Upper lobe of left lung (tissue), 4 donors: ENCODE results near the gene ANKRD52.

Experiments
- EP300 ChIP-seq, 4 donors: sonication (generic); formaldehyde crosslinking; IDR thresholded peaks; one replicate each; pipeline ENCODE4 v1.5.1; 2017; ENCODE audit warnings: antibody characterized with exemption in 4 of 4, control low read depth in 2 of 4
- POLR2A ChIP-seq, 4 donors: fragments of 450-650 bp; IDR thresholded peaks; one replicate each; pipeline ENCODE4 v1.5.1; 2016 to 2017; ENCODE audit warnings: antibody characterized with exemption in 4 of 4, mild to moderate bottlenecking in 2 of 4
- POLR2AphosphoS5 ChIP-seq, 2 donors: sonication (generic); formaldehyde crosslinking; IDR thresholded peaks; one replicate each; pipeline ENCODE4 v1.5.1; 2017; ENCODE audit warnings: antibody characterized with exemption in 2 of 2
- TF ChIP-seq, protein P1 (sequence below), 6 experiments: fragments of 450-650 bp in 4 of 6; fragments of 200-600 bp in 2 of 6; sonication (generic) in 2 of 6; IDR thresholded peaks; one replicate each; pipeline ENCODE4 v1.5.1; 2016 to 2019; ENCODE audit warnings: antibody characterized with exemption in 6 of 6

DNA sequence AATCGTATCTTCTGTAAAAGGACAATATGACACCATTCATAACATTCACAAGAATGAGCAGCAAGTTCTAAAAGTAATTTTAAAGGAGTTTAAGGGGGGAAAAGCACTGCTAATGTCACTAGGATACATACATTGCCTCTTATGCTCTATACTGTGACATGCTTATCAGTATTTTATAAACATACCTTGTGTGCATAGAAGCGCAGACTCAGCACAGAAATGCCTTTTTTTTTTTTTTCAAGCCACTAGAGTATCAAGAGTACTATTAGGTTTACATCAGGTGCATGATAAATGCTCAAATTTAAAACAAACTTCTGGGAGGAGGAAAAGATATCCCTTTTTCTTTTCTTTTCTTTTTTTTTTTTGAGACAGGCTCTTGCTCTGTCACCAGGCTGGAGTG is 55.3 kb downstream of the ANKRD52 start:
- TF ChIP-seq, protein P1, sequence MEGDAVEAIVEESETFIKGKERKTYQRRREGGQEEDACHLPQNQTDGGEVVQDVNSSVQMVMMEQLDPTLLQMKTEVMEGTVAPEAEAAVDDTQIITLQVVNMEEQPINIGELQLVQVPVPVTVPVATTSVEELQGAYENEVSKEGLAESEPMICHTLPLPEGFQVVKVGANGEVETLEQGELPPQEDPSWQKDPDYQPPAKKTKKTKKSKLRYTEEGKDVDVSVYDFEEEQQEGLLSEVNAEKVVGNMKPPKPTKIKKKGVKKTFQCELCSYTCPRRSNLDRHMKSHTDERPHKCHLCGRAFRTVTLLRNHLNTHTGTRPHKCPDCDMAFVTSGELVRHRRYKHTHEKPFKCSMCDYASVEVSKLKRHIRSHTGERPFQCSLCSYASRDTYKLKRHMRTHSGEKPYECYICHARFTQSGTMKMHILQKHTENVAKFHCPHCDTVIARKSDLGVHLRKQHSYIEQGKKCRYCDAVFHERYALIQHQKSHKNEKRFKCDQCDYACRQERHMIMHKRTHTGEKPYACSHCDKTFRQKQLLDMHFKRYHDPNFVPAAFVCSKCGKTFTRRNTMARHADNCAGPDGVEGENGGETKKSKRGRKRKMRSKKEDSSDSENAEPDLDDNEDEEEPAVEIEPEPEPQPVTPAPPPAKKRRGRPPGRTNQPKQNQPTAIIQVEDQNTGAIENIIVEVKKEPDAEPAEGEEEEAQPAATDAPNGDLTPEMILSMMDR (IDR thresholded peaks at IDR 0.05), result no peak
- TF ChIP-seq POLR2A (IDR thresholded peaks at IDR 0.05), result no peak
- TF ChIP-seq POLR2AphosphoS5 (IDR thresholded peaks at IDR 0.05), result no peak
- TF ChIP-seq EP300 (IDR thresholded peaks at IDR 0.05), result no peak
